Fibroblast of peridontal ligament (primary cell): Measurements from ENCODE around the gene NTSR1.
"Not testable (repeated sequence)": the region's sequence is repeated elsewhere in the genome, so short reads cannot be mapped to it uniquely, and the experiment has no call there.

Source experiments
- DNase-seq: peaks from one replicate; pipeline ENCODE4 v3.0.0-alpha.2; 2010; ENCODE audit errors: extremely low read depth

The NTSR1 gene

DNA sequence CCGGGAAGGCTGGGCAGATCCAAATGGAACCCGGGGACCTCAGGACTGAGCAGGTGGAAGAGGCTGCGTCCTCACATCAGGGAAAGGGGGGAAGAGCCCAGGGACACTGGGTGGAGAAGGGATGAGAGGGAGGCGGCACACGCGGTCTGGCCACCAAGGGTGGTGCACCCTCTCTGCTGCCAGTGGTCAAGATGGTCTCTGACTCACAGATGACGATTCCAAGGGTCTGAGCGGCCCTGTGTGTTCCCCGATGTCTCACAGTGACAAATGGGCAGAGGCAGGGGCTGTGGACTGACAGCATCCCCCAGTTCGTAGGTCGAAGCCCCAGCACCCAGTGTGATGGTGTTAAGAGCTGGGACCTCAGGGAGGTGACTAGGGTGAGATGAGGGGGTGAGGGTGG is 34.3 kb upstream of the NTSR1 start:
- no peak for DNase-seq

DNA sequence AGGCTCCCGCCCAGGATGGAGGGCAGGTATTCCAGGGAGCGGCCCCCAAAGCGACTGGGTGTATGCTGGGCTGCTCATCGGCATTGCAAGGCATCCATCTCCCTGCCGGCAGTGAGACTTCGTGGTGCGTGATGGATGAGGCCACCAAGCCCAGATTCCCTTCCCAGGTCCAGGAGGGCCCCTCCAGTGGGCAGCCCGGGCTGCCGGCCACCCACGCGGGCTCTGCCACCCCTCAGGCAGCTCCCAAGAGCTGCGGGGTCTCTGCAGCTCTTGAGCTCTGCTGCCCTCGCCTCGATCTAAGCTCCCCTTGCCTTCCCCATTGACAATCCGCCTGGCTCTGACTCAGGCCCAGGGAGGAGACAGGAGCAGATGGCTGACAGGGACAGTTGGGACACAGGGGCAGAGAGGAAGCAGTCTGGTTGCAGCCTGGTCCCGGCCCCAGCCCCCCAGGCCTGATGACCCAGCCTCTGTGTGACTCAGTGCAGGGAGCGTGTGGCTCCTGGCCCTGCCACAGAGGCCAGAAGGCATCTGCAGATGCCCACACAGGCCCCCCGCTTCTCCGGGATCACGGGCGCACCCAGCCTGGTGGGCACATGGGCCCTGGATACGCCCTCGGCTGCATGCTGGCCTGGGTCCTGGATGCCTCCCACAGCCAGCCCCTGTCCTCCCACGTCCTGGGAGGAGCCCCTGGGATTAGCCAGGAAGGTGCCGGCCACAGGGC is 33.3 kb upstream of the NTSR1 start:
- DNase-seq: no peak

DNA sequence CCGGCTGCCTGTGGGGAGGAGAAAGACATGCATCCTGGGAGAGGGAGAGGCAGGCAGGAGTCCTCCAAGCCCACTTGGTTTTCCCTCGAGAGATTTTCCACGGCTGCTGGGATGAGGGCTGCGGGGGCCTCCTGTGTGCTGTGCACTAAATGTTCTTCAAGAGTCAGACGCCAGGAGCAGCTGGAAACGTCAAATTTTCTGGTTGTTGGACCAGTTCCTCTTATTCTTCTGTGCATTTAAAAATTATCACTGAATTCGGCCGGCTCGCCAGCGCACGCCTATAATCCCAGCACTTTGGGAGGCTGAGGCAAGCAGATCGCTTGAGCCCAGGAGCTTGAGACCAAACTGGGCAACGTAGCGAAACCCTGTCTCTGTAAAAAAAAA is 32.8 kb upstream of the NTSR1 start:
- no peak for DNase-seq

DNA sequence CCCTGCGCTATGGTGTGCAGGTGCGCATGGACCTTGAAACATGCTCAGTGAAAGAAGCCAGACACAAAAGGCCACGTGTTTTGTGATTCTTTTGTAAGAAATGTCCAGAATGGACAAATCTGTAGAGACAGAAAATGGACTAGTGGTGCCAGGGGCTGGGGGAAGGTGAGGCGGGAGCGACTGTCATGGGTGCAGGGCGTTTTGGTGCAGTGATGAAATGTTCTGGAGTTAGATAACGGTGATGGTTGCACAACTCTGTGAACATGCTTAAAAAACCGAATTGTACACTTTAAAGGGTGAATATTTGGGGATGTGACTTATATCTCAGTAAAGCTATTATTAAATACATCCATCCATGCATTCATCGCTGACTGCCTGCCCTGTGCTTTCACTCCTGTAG is 31.7 kb upstream of the NTSR1 start:
- no peak for DNase-seq

DNA sequence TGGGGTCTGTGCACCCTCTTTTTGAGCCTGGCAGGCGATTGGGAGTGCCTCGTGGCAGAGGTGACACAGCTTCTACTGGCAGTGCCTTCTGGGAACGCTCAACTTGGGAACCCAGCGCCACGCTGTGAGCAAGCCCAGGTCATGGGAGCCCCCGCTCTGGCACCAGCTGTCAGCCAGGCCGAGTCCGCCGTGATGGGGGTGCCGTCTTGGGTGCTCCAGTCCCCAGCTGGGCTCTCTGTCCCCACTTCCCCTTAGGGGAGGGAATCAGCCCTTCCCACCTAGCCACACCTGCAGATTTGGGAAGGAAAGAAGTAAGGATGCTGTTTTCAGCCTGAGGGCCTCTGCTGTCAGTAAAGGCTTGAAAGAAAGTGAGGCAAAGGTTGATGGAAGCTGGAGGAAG is 31.0 kb upstream of the NTSR1 start:
- no peak for DNase-seq

DNA sequence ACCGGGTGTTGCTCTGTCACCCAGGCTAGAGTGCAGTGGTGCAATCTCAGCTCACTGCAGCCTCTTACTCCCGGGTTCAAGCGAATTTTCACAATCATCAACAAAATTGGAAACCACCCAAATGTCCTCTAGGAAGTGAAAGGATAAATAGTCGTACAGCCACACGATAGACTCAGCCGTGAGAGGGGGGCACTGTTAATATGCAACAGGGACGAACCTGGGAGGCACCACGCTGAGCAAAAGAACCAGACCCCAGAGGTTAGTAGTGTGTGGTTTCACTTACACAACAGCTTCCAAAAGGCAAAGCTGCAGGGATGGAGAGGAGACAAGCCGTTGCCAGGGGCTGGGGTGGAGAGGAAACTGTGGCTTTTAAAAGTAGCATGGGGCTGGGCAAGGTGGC is 30.1 kb upstream of the NTSR1 start:
- no peak for DNase-seq

DNA sequence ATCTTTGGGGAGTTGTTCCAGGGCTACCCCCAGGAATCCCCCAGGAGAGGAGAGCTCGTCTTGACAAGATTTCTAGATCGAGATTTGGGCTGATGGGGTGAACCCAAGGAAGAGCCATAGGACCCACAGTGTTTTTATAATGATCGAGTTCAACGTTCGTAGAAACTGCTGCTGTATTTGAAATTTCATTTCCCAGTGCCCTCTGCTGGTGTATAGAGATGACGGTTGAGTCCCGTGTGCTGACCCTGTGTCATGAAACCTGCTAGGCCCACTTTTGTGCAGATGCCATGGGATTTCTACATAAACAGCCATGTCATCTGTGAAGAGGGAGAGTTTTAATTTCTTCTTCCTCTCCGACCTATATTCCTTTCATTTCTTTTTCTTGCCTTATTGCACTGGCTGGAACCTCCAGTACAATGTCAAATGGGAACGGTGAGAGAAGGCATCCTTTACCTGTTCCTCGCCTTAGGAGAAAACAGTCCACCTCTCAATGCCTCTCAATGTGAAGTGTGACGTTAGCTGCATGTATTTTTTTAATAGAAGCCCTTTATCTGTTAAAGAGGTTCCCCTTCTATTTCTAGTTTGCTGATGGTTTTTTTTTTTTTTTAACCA is 28.6 kb upstream of the NTSR1 start:
- DNase-seq: no peak

DNA sequence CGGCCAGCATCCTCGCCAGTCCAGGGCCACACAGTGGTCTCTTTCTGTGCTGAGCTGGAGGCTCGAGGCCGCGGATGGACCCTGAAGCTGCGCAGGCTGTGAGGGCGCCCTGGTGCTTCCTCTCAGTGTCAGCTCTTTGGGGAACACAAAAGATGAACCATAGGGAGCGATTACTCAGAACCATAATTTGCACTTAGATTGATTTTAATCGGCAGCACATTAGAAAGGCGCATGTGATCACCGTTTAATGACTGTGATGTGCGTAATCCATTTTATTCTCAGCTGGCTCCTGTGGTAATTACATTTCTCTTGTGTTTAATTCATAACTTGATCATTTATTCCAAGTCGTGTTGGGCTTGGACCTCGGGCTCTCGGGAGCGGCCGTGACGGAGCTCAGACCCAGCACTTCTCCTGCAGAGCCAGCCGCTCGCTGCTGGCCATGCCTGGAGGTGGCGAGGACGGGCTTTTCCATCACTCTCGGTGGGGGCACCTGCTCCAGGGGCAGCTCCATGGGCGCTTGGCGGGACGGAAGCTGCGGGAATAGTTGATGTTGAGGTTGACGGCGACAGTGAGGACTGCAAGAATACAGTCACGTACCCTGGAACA is 25.6 kb upstream of the NTSR1 start:
- DNase-seq: no peak

DNA sequence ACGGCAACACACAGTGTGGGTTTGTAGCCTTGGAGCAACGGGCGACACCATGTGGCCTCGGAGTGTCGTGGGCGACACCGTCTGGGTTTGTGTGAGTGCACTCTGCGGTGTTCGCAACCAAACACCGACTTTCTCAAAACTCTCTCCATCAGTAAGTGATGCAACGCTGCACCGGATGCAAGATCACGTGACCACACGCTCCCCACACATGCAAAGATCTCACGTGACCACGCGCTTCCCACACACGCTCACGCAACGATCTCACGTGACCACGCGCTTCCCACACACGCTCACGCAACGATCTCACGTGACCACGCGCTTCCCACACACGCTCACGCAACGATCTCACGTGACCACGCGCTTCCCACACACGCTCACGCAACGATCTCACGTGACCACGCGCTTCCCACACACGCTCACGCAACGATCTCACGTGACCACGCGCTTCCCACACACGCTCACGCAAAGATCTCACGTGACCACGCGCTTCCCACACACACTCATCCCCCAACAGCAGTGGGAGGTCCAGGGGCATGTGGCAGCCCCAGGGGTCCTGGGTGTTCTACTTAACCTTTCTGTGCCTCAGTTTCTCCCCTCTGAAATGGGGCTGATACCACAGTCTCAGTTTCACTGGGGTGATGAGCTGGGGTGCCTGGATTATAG is 24.8 kb upstream of the NTSR1 start:
- not testable (repeated sequence) for DNase-seq

DNA sequence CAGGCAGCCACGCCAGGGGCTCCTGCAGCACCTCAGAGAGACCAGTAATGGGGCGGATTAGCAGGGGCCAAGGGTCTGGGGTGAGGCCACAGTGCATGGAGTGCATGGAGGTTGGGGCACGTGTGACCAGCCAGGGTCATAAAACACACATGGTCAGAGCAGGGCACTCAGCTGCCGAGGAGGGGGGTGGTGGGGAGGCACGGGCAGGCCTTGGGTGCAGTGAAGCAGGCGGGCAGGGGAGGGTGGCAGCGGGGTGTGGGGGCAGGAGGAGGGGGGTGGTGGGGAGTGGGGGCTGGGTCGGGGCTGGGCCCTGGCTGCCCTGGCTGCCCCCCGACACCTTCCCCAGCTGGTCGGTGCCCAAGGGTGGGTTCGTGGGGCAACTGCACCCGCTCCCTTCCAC is 23.7 kb upstream of the NTSR1 start:
- no peak for DNase-seq

DNA sequence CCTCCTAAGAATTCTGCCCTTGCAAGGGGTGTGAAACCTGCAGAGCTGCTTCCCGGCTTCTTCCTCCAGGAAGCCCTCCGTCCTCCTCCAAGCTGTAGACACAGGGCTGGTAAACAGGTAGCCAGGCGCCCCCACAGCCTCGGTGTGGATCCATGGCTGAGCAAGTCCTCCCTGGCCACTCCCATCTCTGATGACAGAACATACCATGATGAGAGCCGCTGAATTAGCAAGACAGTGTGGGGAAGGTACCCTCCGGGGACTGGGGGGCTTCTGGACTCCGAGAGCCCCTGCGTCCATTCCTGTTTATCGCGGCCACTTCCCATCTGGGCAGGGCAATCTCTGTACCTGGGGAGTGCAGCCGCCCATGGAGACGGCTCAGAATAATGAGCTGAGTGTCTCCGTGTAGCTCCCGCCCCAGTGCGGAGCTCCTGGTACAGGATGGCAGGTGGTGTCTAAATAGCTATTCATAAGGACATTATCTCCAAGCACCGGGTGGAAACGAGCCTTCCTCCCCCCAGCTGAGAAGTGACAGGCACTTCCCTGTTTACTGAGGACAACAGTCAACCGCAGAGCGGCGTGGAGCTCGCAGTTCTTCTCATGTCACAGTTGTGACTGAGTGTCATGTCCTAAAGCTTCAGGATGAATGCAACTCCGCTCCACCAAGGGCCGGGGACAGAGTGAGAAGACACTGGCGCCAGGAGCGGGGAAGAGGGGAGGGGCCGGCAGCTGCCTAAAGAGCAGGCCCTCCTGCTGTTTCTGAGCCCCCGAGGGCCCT is 22.7 kb upstream of the NTSR1 start:
- DNase-seq: no peak

DNA sequence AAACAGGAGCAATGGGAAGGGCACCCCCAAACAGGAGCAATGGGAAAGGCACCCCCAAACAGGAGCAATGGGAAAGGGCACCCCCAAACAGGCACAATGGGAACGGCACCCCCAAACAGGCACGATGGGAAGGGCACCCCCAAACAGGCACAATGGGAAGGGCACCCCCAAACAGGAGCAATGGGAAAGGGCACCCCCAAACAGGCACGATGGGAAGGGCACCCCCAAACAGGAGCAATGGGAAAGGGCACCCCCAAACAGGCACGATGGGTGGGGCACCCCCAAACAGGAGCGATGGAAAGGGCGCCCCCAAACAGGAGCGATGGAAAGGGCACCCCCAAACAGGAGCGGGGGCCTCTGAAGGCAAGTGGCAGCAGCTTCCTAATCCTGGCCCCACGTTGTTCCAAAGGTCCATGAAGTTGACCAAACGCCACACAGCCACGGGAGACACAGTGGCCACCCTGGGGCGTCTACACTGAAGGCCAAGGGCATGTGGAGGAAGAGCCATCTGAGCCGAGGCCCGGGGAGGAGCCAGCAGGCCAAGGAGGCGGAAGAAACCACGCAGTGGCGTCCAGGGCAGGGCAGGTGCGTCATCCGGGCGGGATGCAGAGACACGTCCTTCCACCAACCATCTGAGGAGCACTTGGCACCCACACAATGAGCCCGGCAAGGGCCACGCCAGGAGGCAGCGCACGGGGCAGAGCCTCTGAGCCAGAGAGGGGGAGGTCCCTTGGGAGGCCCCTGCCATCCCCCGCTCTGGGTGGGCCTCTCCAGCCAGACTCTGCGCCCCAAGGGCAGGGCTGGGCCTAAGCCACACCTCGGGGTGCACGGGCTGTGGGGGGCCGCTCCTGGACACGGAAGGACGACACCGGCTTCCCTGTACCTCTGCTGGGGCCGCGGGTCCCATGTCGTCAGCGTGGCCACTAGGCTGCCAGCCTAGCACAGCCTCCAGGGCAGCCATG is 21.5 kb upstream of the NTSR1 start:
- no peak for DNase-seq

DNA sequence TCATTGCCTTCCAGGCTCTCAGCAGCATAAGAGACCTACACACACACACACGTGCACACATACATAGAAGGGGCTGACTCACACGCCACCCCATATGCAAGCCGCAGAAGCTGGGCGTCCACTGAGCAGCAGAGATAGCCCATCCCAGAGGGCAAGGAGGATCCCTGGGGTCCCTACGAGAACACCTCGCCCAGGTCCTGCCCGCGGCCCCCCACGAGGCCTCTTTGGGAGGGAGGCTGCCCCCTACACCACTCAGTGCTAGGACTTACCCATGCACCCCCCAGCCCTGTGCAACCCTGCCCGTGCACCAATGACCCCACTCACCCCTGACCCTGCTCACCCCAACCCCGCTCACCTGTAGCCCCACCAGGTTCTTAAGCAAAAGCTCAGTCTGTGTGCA is 20.6 kb upstream of the NTSR1 start:
- no peak for DNase-seq

DNA sequence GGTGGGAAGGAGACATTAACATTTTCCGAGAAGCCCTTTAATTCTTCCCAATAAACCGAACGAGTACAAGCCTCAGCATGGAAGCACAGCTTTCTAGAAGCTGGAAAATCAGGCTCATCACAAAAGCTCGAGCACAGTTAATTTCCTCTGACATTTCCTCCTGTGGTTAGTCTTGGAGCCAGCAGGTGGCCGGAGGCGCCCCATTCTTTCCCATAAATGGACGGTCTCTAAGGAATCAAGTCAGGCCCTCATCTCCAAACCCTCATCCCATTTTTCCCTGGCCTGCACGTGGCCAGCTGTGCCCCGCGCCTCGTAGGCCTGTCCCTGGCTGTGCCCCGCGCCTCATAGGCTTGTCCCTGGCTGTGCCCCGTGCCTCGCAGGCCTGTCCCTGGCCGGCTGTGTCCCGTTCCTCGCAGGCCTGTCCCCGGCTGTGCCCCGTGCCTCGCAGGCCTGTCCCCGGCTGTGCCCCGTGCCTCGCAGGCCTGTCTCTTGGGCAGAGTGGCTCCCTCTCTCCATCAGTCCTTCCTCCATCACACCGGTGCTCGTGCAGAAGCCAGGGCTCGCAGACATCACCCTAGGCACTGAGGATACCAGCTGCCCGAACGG is 19.7 kb upstream of the NTSR1 start:
- DNase-seq: no peak

DNA sequence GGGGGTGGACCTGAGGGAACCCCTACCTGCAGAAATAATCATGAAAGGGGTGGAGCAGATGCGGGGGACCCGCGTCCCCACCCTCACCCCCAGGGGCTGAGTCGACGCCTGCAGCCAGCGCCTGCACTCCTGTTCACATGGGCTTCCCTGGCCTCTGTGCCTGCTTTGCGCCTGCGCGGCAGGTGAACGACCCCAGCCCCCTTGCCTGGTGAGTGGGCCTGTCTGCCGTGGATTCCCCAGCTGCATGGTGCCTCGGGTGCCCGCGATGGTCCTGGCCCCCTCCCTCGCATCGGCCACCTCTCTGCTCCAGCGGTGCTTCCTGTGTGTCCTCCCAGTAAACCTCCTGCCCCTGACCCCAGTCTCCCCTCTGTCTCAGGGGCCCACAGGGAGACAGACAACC is 18.8 kb upstream of the NTSR1 start:
- no peak for DNase-seq

DNA sequence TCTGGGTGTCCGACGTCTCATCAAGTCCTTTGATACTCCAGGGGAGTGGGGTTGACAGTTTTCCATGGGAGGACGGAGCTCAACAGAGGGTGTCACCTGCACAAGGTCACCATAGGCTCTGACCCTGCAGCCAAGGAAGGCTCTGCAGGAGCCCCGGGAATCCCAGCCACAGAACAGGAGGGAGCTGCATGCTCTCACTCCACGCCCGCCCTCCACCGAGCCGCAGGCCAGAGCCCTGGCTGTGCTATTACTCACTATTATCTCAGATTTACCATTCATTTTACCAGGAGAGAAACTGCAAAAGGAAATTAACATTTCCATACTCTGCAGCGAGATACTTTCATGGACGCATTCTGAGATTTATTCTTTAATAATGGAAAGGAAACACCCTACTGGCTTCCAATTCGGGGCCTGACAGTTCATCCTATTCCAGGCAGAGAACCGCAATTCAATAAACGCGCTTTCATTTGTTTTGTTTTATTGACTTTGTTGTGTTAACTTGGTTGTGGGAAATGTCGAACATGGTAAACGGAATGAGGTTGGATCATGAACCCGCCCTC is 18.3 kb upstream of the NTSR1 start:
- no peak for DNase-seq

DNA sequence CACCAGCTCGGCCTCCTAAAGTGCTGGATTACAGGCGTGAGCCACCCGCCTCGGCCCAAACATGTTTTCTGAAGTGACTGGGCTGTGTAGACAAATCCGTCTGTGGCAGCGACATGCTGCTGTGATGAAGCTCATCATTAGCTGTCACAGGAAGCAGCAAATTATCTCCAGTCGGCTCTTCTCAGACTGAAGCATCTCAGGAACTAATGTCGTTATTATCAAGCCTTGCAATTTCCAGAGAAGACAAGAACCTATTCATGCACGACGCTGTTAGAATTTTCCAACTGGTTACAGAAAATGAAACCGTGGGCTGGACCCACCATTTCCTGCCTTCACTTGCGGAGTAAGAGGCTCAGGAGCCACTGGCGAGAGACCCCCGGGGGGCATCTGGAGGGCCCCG is 17.1 kb upstream of the NTSR1 start:
- no peak for DNase-seq

DNA sequence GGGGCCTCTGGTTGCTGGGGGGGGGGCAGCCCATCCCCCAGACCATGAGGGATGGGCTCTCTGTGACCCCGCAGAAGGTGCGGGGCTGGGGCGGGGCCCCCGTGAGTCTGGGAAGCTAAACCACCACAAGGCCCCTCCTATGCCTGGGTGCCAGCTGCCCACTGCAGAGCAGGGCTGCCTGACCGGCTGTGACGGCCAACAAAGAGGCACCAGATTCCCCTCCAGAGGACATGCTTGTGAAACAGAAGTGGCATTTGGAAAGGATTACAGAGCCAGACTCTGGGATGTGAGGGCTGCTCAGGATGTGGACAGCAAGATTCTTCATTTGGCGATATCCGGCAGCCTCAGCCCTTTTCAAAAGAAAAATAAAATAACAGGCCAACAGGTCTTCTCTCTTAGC is 16.5 kb upstream of the NTSR1 start:
- DNase-seq: no peak

DNA sequence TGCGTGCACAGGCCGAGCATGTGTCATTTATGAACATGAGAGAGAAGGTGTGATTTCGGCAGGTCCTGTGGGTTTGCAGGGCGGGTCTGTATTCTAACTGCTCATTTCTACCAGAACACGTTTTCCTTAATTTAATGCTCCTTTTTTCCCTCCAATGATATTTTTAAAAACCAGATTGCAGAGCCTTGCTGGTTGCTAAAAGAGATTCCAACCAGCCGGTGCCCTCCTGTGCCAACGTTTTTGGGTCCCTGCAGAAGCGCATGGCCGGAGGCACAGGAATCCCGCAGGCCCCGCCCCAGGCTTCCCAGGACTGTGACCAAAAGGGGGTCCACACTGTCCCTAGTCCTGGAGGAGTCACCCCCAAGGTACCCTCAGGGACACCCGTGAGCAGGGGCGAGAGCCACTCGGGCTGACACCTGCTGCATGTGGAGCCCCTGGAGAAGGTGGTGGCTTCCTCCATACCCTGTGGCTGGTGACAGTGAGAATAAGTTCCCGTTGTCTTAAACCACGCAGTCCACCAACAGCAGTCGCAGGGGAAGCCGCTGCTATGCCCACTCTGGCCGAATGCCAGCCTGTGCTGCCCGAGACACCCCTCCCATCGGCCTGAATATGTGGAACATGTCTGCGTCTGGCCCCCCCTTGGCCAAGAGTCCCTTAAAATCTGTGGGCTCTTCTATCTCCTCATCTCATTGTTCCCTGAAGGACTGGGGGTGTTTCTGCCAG is 15.7 kb upstream of the NTSR1 start:
- DNase-seq: no peak

DNA sequence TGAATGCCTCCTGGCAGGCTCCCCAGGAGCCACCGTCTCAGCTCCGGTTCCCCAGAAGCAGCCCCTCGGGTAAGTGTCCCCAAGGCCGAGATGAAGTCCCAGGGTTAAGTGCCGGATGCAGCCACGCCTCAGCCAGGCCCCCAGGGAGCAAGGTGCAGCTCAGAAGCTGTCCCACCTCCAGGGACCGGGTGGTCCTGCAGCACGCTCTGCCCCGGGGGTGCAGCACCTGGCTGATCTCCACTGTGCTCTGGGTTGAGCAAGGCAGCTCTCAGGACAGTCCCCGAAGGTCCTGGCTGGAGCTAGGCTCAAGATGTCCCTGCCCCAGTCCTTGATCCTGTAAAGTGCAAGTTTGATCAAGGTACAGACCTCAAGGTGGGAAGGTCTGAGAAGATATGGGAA is 15.1 kb upstream of the NTSR1 start:
- no peak for DNase-seq
